GM12878 (cell line): ENCODE measurements around the gene RIN1. TPM values are rescaled to one million over a fixed set of nuclear protein-coding genes. Genes with fewer than 3 reads are reported as not detected.

Experiments
- ATAC-seq: fragments of 200-7000 bp; cut with Tn5 transposase; 3 replicates; pipeline ENCODE4 v1.9.1; 2020; ENCODE audit warnings: mild to moderate bottlenecking, moderate library complexity
- BruUV-seq: library from RNA; stranded (reverse); fragments of 400-500 nt; replicated peaks from 2 replicates; lab custom pipeline; 2021; lab: Mats Ljungman, UMichigan
- CTCF ChIA-PET: fragments of 300-600 bp; sonication (Branson Sonifier 250); formaldehyde crosslinking; extraction: SDS; loops from one replicate; lab custom pipeline; 2021; ENCODE audit warnings: inconsistent platforms; lab: Yijun Ruan, JAX
- POLR2A ChIA-PET: fragments of 350-600 bp; formaldehyde crosslinking; extraction: SDS; loops from one replicate; lab custom pipeline; 2021; ENCODE audit warnings: inconsistent platforms; lab: Charles Lee
- RAD21 ChIA-PET: fragments of 300-600 bp; sonication (Branson Sonifier 250); formaldehyde crosslinking; loops from one replicate; lab custom pipeline; 2023; ENCODE audit warnings: antibody characterized with exemption; ENCODE audit not compliant: unreplicated experiment; lab: Charles Lee
- SMC1A ChIA-PET: fragments of 300-600 bp; sonication (Branson Sonifier 250); formaldehyde crosslinking; loops from one replicate; lab custom pipeline; 2023; ENCODE audit not compliant: unreplicated experiment, uncharacterized antibody; lab: Charles Lee
- DNase-seq: peaks from one replicate; pipeline ENCODE4 v3.0.0-alpha.2; 2011; ENCODE audit warnings: low read depth, low spot score
- FAIRE-seq: peaks from 3 replicates; lab custom pipeline; 2011; peaks lifted over from hg19 to GRCh38; lab: Jason Lieb, UNC
- H2AFZ ChIP-seq: 2 replicates; pipeline ENCODE4 v1.6.0; 2011; ENCODE audit warnings: low read depth, low read length, control low read depth; ENCODE audit not compliant: control insufficient read depth
- H3K27ac ChIP-seq: 2 replicates; pipeline ENCODE4 v1.5.1; 2011; ENCODE audit warnings: control low read depth; ENCODE audit not compliant: control insufficient read depth, insufficient read depth
- H3K27me3 ChIP-seq, 2 experiments: replicated peaks in 1 of 2; 2 replicates each; pipeline versions ENCODE4 v1.6.0 to v1.6.1; 2011; ENCODE audit warnings: low read length in 1 of 2; ENCODE audit not compliant: control insufficient read depth in 2 of 2, insufficient read depth in 2 of 2
- H3K36me3 ChIP-seq, 2 experiments: 2 replicates each; pipeline ENCODE4 v1.5.1; 2011; ENCODE audit warnings: low read length in 1 of 2; ENCODE audit not compliant: control insufficient read depth in 2 of 2, insufficient read depth in 2 of 2
- H3K4me1 ChIP-seq: 2 replicates; pipeline ENCODE4 v1.6.1; 2011; ENCODE audit warnings: mild to moderate bottlenecking, low read length, moderate library complexity, mixed read lengths; ENCODE audit not compliant: control insufficient read depth, insufficient read depth
- H3K4me2 ChIP-seq: 2 replicates; pipeline ENCODE4 v1.6.0; 2011; ENCODE audit warnings: control low read depth; ENCODE audit not compliant: control insufficient read depth, insufficient read depth
- H3K4me3 ChIP-seq: fragments of 200-600 bp; sonication (generic); 2 replicates; pipeline ENCODE4 v1.5.1; 2016
- H3K79me2 ChIP-seq: 2 replicates; pipeline ENCODE4 v1.6.0; 2011; ENCODE audit warnings: low read length; ENCODE audit not compliant: control insufficient read depth, insufficient read depth
- H3K9ac ChIP-seq: 2 replicates; pipeline ENCODE4 v1.8.0; 2011; ENCODE audit warnings: low read length, control low read depth, mixed read lengths; ENCODE audit not compliant: control insufficient read depth, insufficient read depth
- H3K9me3 ChIP-seq: replicated peaks from 3 replicates; pipeline ENCODE4 v1.5.1; 2011; ENCODE audit warnings: mild to moderate bottlenecking, low read length; ENCODE audit not compliant: control insufficient read depth, insufficient read depth
- H4K20me1 ChIP-seq: 2 replicates; pipeline ENCODE4 v1.6.0; 2011; ENCODE audit not compliant: control insufficient read depth, insufficient read depth
- BHLHE40 ChIP-seq, 2 experiments: fragments of 450-650 bp in 1 of 2; IDR thresholded peaks; 2 replicates each; pipeline ENCODE4 v1.6.1; 2011 to 2017; ENCODE audit warnings: low read depth in 2 of 2, borderline replicate concordance in 1 of 2, improper control_type of control experiment in 1 of 2, low read length in 1 of 2, mild to moderate bottlenecking in 1 of 2
- EGR1 ChIP-seq, 2 experiments: IDR thresholded peaks; 1 replicate in 1 of 2; 2 replicates in 1 of 2; pipeline ENCODE4 v1.6.1; 2011 to 2012; ENCODE audit warnings: low read depth in 2 of 2, low read length in 2 of 2, borderline replicate concordance in 1 of 2, mild to moderate bottlenecking in 1 of 2, moderate library complexity in 1 of 2
- GATAD2B ChIP-seq: fragments of 450-650 bp; conservative IDR thresholded peaks from 2 replicates; pipeline ENCODE4 v1.6.1; 2017; ENCODE audit warnings: low read depth, mild to moderate bottlenecking, moderate library complexity
- IKZF2 ChIP-seq, 2 experiments: fragments of 450-650 bp; IDR thresholded peaks; 2 replicates each; pipeline ENCODE4 v1.6.1; 2017; ENCODE audit warnings: mild to moderate bottlenecking in 2 of 2, moderate library complexity in 2 of 2
- MEF2B ChIP-seq: fragments of 450-650 bp; IDR thresholded peaks from 2 replicates; pipeline ENCODE4 v1.6.1; 2018; ENCODE audit warnings: mild to moderate bottlenecking, moderate library complexity; ENCODE audit not compliant: partially characterized antibody, poor library complexity, severe bottlenecking
- MYC ChIP-seq: IDR thresholded peaks from 2 replicates; pipeline ENCODE4 v1.6.1; 2011; ENCODE audit warnings: mild to moderate bottlenecking, low read length, moderate library complexity, inconsistent platforms; ENCODE audit not compliant: insufficient read depth, insufficient replicate concordance, insufficient read length, severe bottlenecking
- NBN ChIP-seq: fragments of 450-650 bp; IDR thresholded peaks from 2 replicates; pipeline ENCODE4 v1.6.1; 2016
- SUZ12 ChIP-seq: fragments of 200-600 bp; sonication (generic); IDR thresholded peaks from one replicate; pipeline ENCODE4 v1.6.1; 2018; ENCODE audit warnings: antibody characterized with exemption, mild to moderate bottlenecking; ENCODE audit not compliant: unreplicated experiment
- WGBS: methylation state at CpG from one replicate; pipeline ENCODE4 v1.1.6; 2016; ENCODE audit warnings: low lambda C conversion rate; ENCODE audit not compliant: insufficient replicate concordance, insufficient coverage; ENCODE audit errors: missing lambda C conversion rate; 5-methylcytosine and 5-hydroxymethylcytosine counted together
- in situ Hi-C: fragments of 300-500 bp; cut with MboI; formaldehyde crosslinking; loops from 9 replicates; pipeline ENCODE4 v1.14.3; 2018; ENCODE audit warnings: mixed read lengths
- intact Hi-C: fragments of 100-400 bp; cut with micrococcal nuclease; formaldehyde crosslinking; loops from one replicate; pipeline ENCODE4 v1.14.2; 2022; ENCODE audit not compliant: unreplicated experiment
- polyA plus RNA-seq, 11 experiments: library from polyadenylated mRNA; depleted of rRNA in 4 of 11; unstranded in 6 of 11; stranded (reverse) in 5 of 11; fragments of >200 nt; fragmentation: Nextera tagmentation in 4 of 11; fragmentation: Illumina TruSeq in 1 of 11; extraction: Ambion mirVana in 4 of 11; extraction: Trizol in 1 of 11; gene quantifications; 1 replicate in 1 of 11; 2 replicates in 10 of 11; pipeline versions ENCODE4 v1.2.1 to v1.2.3, GENCODE V29; 2011 to 2016; ENCODE audit warnings: inconsistent platforms in 2 of 11, missing spikeins in 2 of 11, low read depth in 1 of 11
- total RNA-seq, 4 experiments: library from RNA; depleted of rRNA in 3 of 4; stranded (reverse); fragments of >200 nt in 3 of 4; fragmentation: Illumina TruSeq in 1 of 4; extraction: Trizol in 1 of 4; gene quantifications; 2 replicates each; pipeline versions ENCODE4 v1.2.1 to v1.2.3, GENCODE V29; 2013 to 2021
- TF ChIP-seq, protein P1 (sequence below): IDR thresholded peaks from 2 replicates; pipeline ENCODE4 v1.6.1; 2012; ENCODE audit warnings: mild to moderate bottlenecking, low read depth, low read length
- TF ChIP-seq, protein P2 (sequence below): fragments of 450-650 bp; IDR thresholded peaks from 2 replicates; pipeline ENCODE4 v1.6.1; 2017; ENCODE audit warnings: borderline replicate concordance
- TF ChIP-seq, protein P3 (sequence below): IDR thresholded peaks from 2 replicates; pipeline ENCODE4 v1.6.1; 2011; ENCODE audit warnings: low read depth, low read length, improper control_type of control experiment, borderline replicate concordance
- TF ChIP-seq, protein P4 (sequence below): fragments of 450-650 bp; IDR thresholded peaks from 2 replicates; pipeline ENCODE4 v1.6.1; 2017; ENCODE audit warnings: mild to moderate bottlenecking, low read depth, inconsistent platforms; ENCODE audit not compliant: poor library complexity, severe bottlenecking

The RIN1 gene
- total and polyA plus RNA-seq, 10 of the 15 experiments (the other 5 are each of a cell fraction or from before 2014, with no cell fraction given) = 0.04 to 0.69 (median 0.22) TPM; not detected in 1

DNA sequence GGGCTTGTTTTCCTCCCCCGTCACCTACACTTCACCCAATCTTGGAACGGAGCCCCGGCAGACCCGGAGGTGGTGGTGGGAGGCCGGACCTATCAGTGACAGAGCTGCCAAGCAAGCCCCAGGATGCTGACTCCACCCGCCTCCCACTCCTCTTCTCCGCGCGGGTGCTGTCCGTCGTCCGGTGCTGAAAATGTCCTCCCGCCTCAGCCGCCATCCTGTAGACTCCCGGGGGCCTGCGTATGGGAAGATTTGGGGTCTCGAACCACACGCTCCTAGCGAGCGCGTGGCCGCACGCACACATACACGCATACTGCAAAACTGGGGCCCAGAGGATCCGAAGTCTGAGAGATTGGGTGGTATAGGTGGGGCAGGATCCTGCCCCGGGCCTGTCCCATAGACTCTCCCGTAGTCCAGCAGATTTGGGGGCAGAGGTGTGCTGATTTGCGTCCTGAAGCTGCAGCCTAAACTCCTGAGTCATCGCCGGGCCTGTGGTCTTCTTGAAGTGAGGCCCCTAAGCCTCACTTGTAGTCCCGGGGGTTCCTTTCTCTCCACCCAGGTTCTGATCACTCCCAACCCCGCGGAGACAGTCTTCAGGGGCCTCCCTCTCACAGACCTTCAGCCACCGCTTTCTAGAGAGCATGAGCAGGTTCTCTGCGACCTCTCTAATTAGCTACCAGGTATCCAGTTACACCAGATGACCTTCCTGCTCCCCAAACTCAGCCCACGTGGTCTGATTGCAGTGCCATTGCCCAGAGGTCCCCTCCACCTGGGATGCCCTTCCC lies 46.5 kb downstream of the RIN1 start:
- peak overlapping the region; percentile 79 for H3K9ac ChIP-seq
- FAIRE-seq (no peak), ATAC-seq (peak; percentile 70), DNase-seq (peak; percentile 45)
- peaks cover 12% of the 10 kb centered on the region for H3K79me2 ChIP-seq
- peaks cover 2 to 7% of the 10 kb centered on the region in 2 experiments; a peak in 2 of 4 replicates for H3K27me3 ChIP-seq
- H2AFZ ChIP-seq = peak overlapping the region; percentile 97
- no peaks in the 10 kb centered on the region; the same call in 1 of the 2 replicates for H4K20me1 ChIP-seq
- ChIA-PET SMC1A (interaction anchor here (1.0 to 2.5 kb wide), 5 partner anchors 13 to 139 kb away, joined by 3 to 10 read pairs (median 5); no protein-coding TSS in a partner anchor), CTCF (interaction anchor here (0.9 to 2.7 kb wide), 12 partner anchors 11 to 245 kb away, joined by 3 to 21 read pairs (median 5); partner anchors contain the start of genes MRPL11 and RAB1B), RAD21 (interaction anchor here (0.6 to 2.0 kb wide), 13 partner anchors 20 to 251 kb away, joined by 3 to 28 read pairs (median 4); partner anchors contain the start of genes BRMS1, PELI3 and RAB1B), POLR2A (interaction anchor here (0.7 to 2.4 kb wide), 16 partner anchors 8 to 1022 kb away, joined by 3 to 26 read pairs (median 3); partner anchors contain the start of genes BRMS1, FIBP and RAB1B)
- WGBS = 12% methylated on average over 35 of the region's 36 CpGs
- in situ Hi-C loops (no loop called here), intact Hi-C loops (no loop called here)
- H3K9me3 ChIP-seq = no peaks in the 10 kb centered on the region
- peak overlapping the region; percentile 79 for H3K4me3 ChIP-seq
- BruUV-seq = TSS peak; percentile 98
- H3K27ac ChIP-seq = peak overlapping the region; percentile 76
- H3K36me3 ChIP-seq = no peaks in the 10 kb centered on the region; a peak in 1 of 4 replicates
- H3K4me1 ChIP-seq = peaks cover 15% of the 10 kb centered on the region
- peak overlapping the region; percentile 92 for H3K4me2 ChIP-seq
- peak; percentile 12 to 55 for TF ChIP-seq IKZF2 (IDR thresholded peaks at IDR 0.05)
- peak; percentile 12 for TF ChIP-seq MEF2B
- TF ChIP-seq MYC = no peak
- TF ChIP-seq, protein P1, sequence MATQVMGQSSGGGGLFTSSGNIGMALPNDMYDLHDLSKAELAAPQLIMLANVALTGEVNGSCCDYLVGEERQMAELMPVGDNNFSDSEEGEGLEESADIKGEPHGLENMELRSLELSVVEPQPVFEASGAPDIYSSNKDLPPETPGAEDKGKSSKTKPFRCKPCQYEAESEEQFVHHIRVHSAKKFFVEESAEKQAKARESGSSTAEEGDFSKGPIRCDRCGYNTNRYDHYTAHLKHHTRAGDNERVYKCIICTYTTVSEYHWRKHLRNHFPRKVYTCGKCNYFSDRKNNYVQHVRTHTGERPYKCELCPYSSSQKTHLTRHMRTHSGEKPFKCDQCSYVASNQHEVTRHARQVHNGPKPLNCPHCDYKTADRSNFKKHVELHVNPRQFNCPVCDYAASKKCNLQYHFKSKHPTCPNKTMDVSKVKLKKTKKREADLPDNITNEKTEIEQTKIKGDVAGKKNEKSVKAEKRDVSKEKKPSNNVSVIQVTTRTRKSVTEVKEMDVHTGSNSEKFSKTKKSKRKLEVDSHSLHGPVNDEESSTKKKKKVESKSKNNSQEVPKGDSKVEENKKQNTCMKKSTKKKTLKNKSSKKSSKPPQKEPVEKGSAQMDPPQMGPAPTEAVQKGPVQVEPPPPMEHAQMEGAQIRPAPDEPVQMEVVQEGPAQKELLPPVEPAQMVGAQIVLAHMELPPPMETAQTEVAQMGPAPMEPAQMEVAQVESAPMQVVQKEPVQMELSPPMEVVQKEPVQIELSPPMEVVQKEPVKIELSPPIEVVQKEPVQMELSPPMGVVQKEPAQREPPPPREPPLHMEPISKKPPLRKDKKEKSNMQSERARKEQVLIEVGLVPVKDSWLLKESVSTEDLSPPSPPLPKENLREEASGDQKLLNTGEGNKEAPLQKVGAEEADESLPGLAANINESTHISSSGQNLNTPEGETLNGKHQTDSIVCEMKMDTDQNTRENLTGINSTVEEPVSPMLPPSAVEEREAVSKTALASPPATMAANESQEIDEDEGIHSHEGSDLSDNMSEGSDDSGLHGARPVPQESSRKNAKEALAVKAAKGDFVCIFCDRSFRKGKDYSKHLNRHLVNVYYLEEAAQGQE = peak; percentile 98
- TF ChIP-seq, protein P2, sequence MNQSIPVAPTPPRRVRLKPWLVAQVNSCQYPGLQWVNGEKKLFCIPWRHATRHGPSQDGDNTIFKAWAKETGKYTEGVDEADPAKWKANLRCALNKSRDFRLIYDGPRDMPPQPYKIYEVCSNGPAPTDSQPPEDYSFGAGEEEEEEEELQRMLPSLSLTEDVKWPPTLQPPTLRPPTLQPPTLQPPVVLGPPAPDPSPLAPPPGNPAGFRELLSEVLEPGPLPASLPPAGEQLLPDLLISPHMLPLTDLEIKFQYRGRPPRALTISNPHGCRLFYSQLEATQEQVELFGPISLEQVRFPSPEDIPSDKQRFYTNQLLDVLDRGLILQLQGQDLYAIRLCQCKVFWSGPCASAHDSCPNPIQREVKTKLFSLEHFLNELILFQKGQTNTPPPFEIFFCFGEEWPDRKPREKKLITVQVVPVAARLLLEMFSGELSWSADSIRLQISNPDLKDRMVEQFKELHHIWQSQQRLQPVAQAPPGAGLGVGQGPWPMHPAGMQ = no peak
- TF ChIP-seq, protein P3, sequence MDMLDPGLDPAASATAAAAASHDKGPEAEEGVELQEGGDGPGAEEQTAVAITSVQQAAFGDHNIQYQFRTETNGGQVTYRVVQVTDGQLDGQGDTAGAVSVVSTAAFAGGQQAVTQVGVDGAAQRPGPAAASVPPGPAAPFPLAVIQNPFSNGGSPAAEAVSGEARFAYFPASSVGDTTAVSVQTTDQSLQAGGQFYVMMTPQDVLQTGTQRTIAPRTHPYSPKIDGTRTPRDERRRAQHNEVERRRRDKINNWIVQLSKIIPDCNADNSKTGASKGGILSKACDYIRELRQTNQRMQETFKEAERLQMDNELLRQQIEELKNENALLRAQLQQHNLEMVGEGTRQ = no peak
- TF ChIP-seq GATAD2B = peak; percentile 20; the same call in 1 of the 2 replicates
- TF ChIP-seq, protein P4, sequence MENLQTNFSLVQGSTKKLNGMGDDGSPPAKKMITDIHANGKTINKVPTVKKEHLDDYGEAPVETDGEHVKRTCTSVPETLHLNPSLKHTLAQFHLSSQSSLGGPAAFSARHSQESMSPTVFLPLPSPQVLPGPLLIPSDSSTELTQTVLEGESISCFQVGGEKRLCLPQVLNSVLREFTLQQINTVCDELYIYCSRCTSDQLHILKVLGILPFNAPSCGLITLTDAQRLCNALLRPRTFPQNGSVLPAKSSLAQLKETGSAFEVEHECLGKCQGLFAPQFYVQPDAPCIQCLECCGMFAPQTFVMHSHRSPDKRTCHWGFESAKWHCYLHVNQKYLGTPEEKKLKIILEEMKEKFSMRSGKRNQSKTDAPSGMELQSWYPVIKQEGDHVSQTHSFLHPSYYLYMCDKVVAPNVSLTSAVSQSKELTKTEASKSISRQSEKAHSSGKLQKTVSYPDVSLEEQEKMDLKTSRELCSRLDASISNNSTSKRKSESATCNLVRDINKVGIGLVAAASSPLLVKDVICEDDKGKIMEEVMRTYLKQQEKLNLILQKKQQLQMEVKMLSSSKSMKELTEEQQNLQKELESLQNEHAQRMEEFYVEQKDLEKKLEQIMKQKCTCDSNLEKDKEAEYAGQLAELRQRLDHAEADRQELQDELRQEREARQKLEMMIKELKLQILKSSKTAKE = peak; percentile 43
- TF ChIP-seq SUZ12 = no peak
- peak; percentile 88; the same call in 1 of the 2 replicates for TF ChIP-seq NBN
- TF ChIP-seq EGR1 (IDR thresholded peaks at IDR 0.05; ENCODE audit: borderline replicate concordance in 1 of 2, low read depth in 2 of 2, low read length in 2 of 2) = peak in 1 of 2 experiments; percentile 41; a peak in 1 of 3 replicates
- 0 out of 4 replicates have a peak, but pooled peaks of 1 of the 2 experiments have one; percentile 12 for TF ChIP-seq BHLHE40 (IDR thresholded peaks at IDR 0.05; ENCODE audit: borderline replicate concordance in 1 of 2, low read depth in 2 of 2, low read length in 1 of 2)
